HepG2 (cell line): ENCODE results near the gene POLR2M. TPM values are rescaled to one million over a fixed set of nuclear protein-coding genes. Genes with fewer than 3 reads are reported as not detected.

ENCODE experiments used
- ATAC-seq: fragments of 200-7000 bp; cut with Tn5 transposase; 3 replicates; pipeline ENCODE4 v1.9.1; 2020; ENCODE audit warnings: mild to moderate bottlenecking, moderate library complexity
- BruUV-seq: library from RNA; stranded (reverse); fragments of 400-500 nt; replicated peaks from 2 replicates; lab custom pipeline; 2021; lab: Mats Ljungman, UMichigan
- CTCF ChIA-PET: fragments of 300-600 bp; formaldehyde crosslinking; extraction: SDS; loops from one replicate; lab custom pipeline; 2021; ENCODE audit warnings: low total read pairs, inconsistent platforms, low intra/inter-chr PET ratio; lab: Yijun Ruan, JAX
- POLR2A ChIA-PET: fragments of 350-600 bp; sonication (Branson Sonifier 250); formaldehyde crosslinking; loops from one replicate; lab custom pipeline; 2020; ENCODE audit warnings: antibody characterized with exemption, inconsistent platforms; lab: Yijun Ruan, JAX
- DNase-seq: peaks from one replicate; pipeline ENCODE4 v3.0.0-alpha.2; 2015; ENCODE audit warnings: low spot score
- FAIRE-seq: peaks from 3 replicates; lab custom pipeline; 2011; peaks lifted over from hg19 to GRCh38; lab: Jason Lieb, UNC
- H2AFZ ChIP-seq: one replicate; pipeline ENCODE4 v1.6.1; 2011; ENCODE audit warnings: low read length, inconsistent platforms
- H3K27ac ChIP-seq: fragments of 300-600 bp; 3 replicates; pipeline ENCODE4 v1.8.0; 2011; ENCODE audit warnings: mixed run types, mild to moderate bottlenecking, mixed read lengths, low read length, inconsistent platforms; ENCODE audit not compliant: insufficient read depth; ENCODE audit errors: extremely low read length
- H3K27me3 ChIP-seq, 2 experiments: fragments of 200-600 bp in 1 of 2; 2 replicates in 1 of 2; 3 replicates in 1 of 2; pipeline versions ENCODE4 v1.6.0 to v1.8.0; 2011; ENCODE audit warnings: low read length in 2 of 2, mild to moderate bottlenecking in 2 of 2, moderate library complexity in 2 of 2, inconsistent platforms in 1 of 2; ENCODE audit not compliant: insufficient read depth in 2 of 2, control insufficient read depth in 1 of 2
- H3K36me3 ChIP-seq, 2 experiments: fragments of 200-600 bp in 1 of 2; replicated peaks in 1 of 2; 2 replicates in 1 of 2; 3 replicates in 1 of 2; pipeline versions ENCODE4 v1.5.1 to v1.8.0; 2011; ENCODE audit warnings: low read length in 2 of 2, inconsistent platforms in 1 of 2; ENCODE audit not compliant: insufficient read depth in 2 of 2, control insufficient read depth in 1 of 2
- H3K4me1 ChIP-seq: 2 replicates; pipeline ENCODE4 v1.5.1; 2012; ENCODE audit warnings: low read length, inconsistent platforms; ENCODE audit not compliant: insufficient read depth
- H3K4me2 ChIP-seq: 2 replicates; pipeline ENCODE4 v1.6.0; 2011; ENCODE audit warnings: low read depth, low read length, inconsistent platforms
- H3K4me3 ChIP-seq, 3 experiments: fragments of 200-600 bp in 1 of 3; sonication (generic), shearing (Covaris generic) in 1 of 3; replicated peaks in 1 of 3; 2 replicates each; pipeline ENCODE4 v1.5.1; 2011 to 2016; ENCODE audit warnings: low read length in 3 of 3, inconsistent platforms in 2 of 3, low read depth in 2 of 3, mild to moderate bottlenecking in 2 of 3, control low read depth in 1 of 3, mixed read lengths in 1 of 3; ENCODE audit not compliant: insufficient read depth in 1 of 3
- H3K79me2 ChIP-seq: one replicate; pipeline ENCODE4 v1.6.1; 2011; ENCODE audit warnings: low read length, inconsistent platforms; ENCODE audit not compliant: insufficient read depth
- H3K9ac ChIP-seq: 2 replicates; pipeline ENCODE4 v1.6.0; 2011; ENCODE audit warnings: mild to moderate bottlenecking, low read depth, low read length, inconsistent platforms; ENCODE audit not compliant: insufficient read depth
- H3K9me3 ChIP-seq: 2 replicates; pipeline ENCODE4 v1.5.1; 2012; ENCODE audit warnings: mild to moderate bottlenecking, low read length
- H4K20me1 ChIP-seq: 2 replicates; pipeline ENCODE4 v1.6.0; 2011; ENCODE audit warnings: inconsistent platforms, mild to moderate bottlenecking, low read length, moderate library complexity; ENCODE audit not compliant: insufficient read depth
- BHLHE40 ChIP-seq: IDR thresholded peaks from 2 replicates; pipeline ENCODE4 v1.6.1; 2011; ENCODE audit warnings: low read length, improper control_type of control experiment
- DNMT1 ChIP-seq: sonication (generic); formaldehyde crosslinking; IDR thresholded peaks from 2 replicates; pipeline ENCODE4 v1.5.1; 2020; ENCODE audit warnings: mild to moderate bottlenecking, missing genetic modification reagents
- MYNN ChIP-seq: sonication (generic); formaldehyde crosslinking; IDR thresholded peaks from 2 replicates; pipeline ENCODE4 v1.4.0; 2020; ENCODE audit warnings: mild to moderate bottlenecking, low read depth, missing genetic modification reagents
- SALL1 ChIP-seq: sonication (generic); formaldehyde crosslinking; IDR thresholded peaks from 2 replicates; pipeline ENCODE4 v1.8.0; 2022; ENCODE audit warnings: mild to moderate bottlenecking, missing genetic modification reagents
- SNAI1 ChIP-seq: sonication (generic); formaldehyde crosslinking; IDR thresholded peaks from 2 replicates; pipeline ENCODE4 v1.5.0; 2020; ENCODE audit warnings: mild to moderate bottlenecking, missing genetic modification reagents, borderline replicate concordance
- TOPORS ChIP-seq: sonication (generic); formaldehyde crosslinking; IDR thresholded peaks from 2 replicates; pipeline ENCODE4 v1.8.0; 2023; ENCODE audit warnings: mild to moderate bottlenecking, missing genetic modification reagents
- ZNF274 ChIP-seq: sonication (generic); formaldehyde crosslinking; IDR thresholded peaks from 2 replicates; pipeline ENCODE4 v1.5.1; 2020; ENCODE audit warnings: mild to moderate bottlenecking, missing genetic modification reagents
- ZNF678 ChIP-seq: sonication (generic); formaldehyde crosslinking; IDR thresholded peaks from 2 replicates; pipeline ENCODE4 v1.4.0; 2020; ENCODE audit warnings: mild to moderate bottlenecking, missing genetic modification reagents
- WGBS: methylation state at CpG from one replicate; pipeline ENCODE4 v1.1.6; 2017; ENCODE audit warnings: low lambda C conversion rate; 5-methylcytosine and 5-hydroxymethylcytosine counted together
- in situ Hi-C: cut with HindIII; loops from 2 replicates; pipeline ENCODE4 v1.10.0; 2017; ENCODE audit warnings: low pct_unique_long_range_greater_than_20kb; ENCODE audit not compliant: extremely low pct_ligation_motif_present
- intact Hi-C: fragments of 100-400 bp; cut with micrococcal nuclease; formaldehyde crosslinking; loops from one replicate; pipeline ENCODE4 v1.10.0; 2022; ENCODE audit not compliant: unreplicated experiment
- polyA plus RNA-seq, 8 experiments: library from polyadenylated mRNA; depleted of rRNA in 3 of 8; stranded (reverse) in 7 of 8; unstranded in 1 of 8; fragments of >200 nt; fragmentation: Illumina TruSeq in 4 of 8; extraction: Trizol in 4 of 8; gene quantifications; 2 replicates each; pipeline versions ENCODE4 v1.2.1 to v1.2.3, GENCODE V29; 2011 to 2016; ENCODE audit warnings: low read depth in 4 of 8, missing spikeins in 1 of 8, mixed read lengths in 1 of 8; ENCODE audit not compliant: insufficient read depth in 1 of 8
- total RNA-seq, 5 experiments: library from RNA; depleted of rRNA; stranded (reverse); fragments of >200 nt; fragmentation: Illumina TruSeq; extraction: Trizol; gene quantifications; 2 replicates each; pipeline ENCODE4 v1.2.3, GENCODE V29; 2016; ENCODE audit warnings: low read depth in 1 of 5
- TF ChIP-seq, protein P1 (sequence below): sonication (generic); formaldehyde crosslinking; conservative IDR thresholded peaks from 2 replicates; pipeline ENCODE4 v1.4.0; 2020; ENCODE audit warnings: missing genetic modification reagents
- TF ChIP-seq, protein P2 (sequence below): sonication (generic); formaldehyde crosslinking; IDR thresholded peaks from 2 replicates; pipeline ENCODE4 v1.4.0; 2020; ENCODE audit warnings: mild to moderate bottlenecking, missing genetic modification reagents, borderline replicate concordance
- TF ChIP-seq, protein P3 (sequence below): sonication (generic); formaldehyde crosslinking; IDR thresholded peaks from 2 replicates; pipeline ENCODE4 v1.4.0; 2020; ENCODE audit warnings: missing genetic modification reagents
- TF ChIP-seq, protein P4 (sequence below): sonication (generic); formaldehyde crosslinking; IDR thresholded peaks from 2 replicates; pipeline ENCODE4 v1.5.0; 2020; ENCODE audit warnings: mild to moderate bottlenecking, missing genetic modification reagents
- TF ChIP-seq, protein P5 (sequence below): sonication (generic); formaldehyde crosslinking; IDR thresholded peaks from 2 replicates; pipeline ENCODE4 v1.4.0; 2020; ENCODE audit warnings: missing genetic modification reagents, borderline replicate concordance

The POLR2M gene
- total and polyA plus RNA-seq, 2 of the 13 experiments (the other 11 are each of a cell fraction or from before 2014, with no cell fraction given): 25.9 to 48.5 TPM

DNA sequence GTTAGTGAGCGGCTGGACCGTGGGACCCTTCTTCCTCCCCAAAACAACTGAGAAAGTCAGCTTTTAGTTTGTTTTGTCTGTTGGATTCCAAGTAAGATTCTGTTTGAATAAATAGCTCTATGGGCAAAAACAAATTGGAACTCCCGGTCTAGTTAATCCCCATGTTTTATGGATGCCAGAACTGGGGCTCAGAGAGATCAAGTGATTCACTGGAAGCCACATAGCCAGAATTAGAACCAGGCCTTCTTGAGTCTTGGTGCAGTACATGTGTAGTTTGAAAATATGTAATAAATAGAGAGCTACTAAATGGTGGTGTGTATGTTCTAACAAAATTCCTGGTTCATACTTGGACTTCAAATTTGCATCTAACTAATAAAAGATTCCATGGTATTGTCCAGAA is 29.3 kb upstream of the POLR2M start:
- no peak for ATAC-seq
- FAIRE-seq: no peak
- H3K27me3 ChIP-seq: peaks cover 2 to 13% of the 10 kb centered on the region in 2 experiments; a peak in 2 of 5 replicates
- no TSS peak for BruUV-seq
- no peaks in the 10 kb centered on the region for H3K4me1 ChIP-seq
- H3K9ac ChIP-seq: no peak overlapping the region
- no peaks in the 10 kb centered on the region for H3K79me2 ChIP-seq
- H2AFZ ChIP-seq: no peak overlapping the region
- no peaks in the 10 kb centered on the region for H3K9me3 ChIP-seq
- H4K20me1 ChIP-seq: no peaks in the 10 kb centered on the region
- 74% methylated on average over 3 of the region's 3 CpGs for WGBS
- POLR2A ChIA-PET: no interaction called here
- no peak overlapping the region for H3K4me3 ChIP-seq
- CTCF ChIA-PET: no interaction called here
- no peak overlapping the region for H3K4me2 ChIP-seq
- no peaks in the 10 kb centered on the region for H3K36me3 ChIP-seq
- DNase-seq: no peak
- H3K27ac ChIP-seq: no peak overlapping the region
- in situ Hi-C loops: no loop called here
- intact Hi-C loops: no loop called here
- TF ChIP-seq, protein P1, sequence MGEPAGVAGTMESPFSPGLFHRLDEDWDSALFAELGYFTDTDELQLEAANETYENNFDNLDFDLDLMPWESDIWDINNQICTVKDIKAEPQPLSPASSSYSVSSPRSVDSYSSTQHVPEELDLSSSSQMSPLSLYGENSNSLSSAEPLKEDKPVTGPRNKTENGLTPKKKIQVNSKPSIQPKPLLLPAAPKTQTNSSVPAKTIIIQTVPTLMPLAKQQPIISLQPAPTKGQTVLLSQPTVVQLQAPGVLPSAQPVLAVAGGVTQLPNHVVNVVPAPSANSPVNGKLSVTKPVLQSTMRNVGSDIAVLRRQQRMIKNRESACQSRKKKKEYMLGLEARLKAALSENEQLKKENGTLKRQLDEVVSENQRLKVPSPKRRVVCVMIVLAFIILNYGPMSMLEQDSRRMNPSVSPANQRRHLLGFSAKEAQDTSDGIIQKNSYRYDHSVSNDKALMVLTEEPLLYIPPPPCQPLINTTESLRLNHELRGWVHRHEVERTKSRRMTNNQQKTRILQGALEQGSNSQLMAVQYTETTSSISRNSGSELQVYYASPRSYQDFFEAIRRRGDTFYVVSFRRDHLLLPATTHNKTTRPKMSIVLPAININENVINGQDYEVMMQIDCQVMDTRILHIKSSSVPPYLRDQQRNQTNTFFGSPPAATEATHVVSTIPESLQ (CRISPR knock-in tag): no peak
- TF ChIP-seq, protein P2, sequence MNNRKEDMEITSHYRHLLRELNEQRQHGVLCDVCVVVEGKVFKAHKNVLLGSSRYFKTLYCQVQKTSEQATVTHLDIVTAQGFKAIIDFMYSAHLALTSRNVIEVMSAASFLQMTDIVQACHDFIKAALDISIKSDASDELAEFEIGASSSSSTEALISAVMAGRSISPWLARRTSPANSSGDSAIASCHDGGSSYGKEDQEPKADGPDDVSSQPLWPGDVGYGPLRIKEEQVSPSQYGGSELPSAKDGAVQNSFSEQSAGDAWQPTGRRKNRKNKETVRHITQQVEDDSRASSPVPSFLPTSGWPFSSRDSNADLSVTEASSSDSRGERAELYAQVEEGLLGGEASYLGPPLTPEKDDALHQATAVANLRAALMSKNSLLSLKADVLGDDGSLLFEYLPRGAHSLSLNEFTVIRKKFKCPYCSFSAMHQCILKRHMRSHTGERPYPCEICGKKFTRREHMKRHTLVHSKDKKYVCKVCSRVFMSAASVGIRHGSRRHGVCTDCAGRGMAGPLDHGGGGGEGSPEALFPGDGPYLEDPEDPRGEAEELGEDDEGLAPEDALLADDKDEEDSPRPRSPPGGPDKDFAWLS (CRISPR knock-in tag): no peak
- no peak for TF ChIP-seq MYNN
- no peak for TF ChIP-seq ZNF678 (CRISPR knock-in tag)
- TF ChIP-seq SALL1 (CRISPR knock-in tag): no peak
- TF ChIP-seq, protein P3, sequence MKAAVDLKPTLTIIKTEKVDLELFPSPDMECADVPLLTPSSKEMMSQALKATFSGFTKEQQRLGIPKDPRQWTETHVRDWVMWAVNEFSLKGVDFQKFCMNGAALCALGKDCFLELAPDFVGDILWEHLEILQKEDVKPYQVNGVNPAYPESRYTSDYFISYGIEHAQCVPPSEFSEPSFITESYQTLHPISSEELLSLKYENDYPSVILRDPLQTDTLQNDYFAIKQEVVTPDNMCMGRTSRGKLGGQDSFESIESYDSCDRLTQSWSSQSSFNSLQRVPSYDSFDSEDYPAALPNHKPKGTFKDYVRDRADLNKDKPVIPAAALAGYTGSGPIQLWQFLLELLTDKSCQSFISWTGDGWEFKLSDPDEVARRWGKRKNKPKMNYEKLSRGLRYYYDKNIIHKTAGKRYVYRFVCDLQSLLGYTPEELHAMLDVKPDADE (CRISPR knock-in tag): no peak
- no peak for TF ChIP-seq TOPORS (CRISPR knock-in tag)
- TF ChIP-seq ZNF274 (CRISPR knock-in tag): no peak
- no peak for TF ChIP-seq BHLHE40
- TF ChIP-seq, protein P4, sequence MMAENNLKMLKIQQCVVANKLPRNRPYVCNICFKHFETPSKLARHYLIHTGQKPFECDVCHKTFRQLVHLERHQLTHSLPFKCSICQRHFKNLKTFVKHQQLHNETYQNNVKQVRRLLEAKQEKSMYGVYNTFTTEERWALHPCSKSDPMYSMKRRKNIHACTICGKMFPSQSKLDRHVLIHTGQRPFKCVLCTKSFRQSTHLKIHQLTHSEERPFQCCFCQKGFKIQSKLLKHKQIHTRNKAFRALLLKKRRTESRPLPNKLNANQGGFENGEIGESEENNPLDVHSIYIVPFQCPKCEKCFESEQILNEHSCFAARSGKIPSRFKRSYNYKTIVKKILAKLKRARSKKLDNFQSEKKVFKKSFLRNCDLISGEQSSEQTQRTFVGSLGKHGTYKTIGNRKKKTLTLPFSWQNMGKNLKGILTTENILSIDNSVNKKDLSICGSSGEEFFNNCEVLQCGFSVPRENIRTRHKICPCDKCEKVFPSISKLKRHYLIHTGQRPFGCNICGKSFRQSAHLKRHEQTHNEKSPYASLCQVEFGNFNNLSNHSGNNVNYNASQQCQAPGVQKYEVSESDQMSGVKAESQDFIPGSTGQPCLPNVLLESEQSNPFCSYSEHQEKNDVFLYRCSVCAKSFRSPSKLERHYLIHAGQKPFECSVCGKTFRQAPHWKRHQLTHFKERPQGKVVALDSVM (CRISPR knock-in tag): no peak
- no peak for TF ChIP-seq SNAI1 (CRISPR knock-in tag)
- TF ChIP-seq DNMT1 (CRISPR knock-in tag): no peak
- TF ChIP-seq, protein P5, sequence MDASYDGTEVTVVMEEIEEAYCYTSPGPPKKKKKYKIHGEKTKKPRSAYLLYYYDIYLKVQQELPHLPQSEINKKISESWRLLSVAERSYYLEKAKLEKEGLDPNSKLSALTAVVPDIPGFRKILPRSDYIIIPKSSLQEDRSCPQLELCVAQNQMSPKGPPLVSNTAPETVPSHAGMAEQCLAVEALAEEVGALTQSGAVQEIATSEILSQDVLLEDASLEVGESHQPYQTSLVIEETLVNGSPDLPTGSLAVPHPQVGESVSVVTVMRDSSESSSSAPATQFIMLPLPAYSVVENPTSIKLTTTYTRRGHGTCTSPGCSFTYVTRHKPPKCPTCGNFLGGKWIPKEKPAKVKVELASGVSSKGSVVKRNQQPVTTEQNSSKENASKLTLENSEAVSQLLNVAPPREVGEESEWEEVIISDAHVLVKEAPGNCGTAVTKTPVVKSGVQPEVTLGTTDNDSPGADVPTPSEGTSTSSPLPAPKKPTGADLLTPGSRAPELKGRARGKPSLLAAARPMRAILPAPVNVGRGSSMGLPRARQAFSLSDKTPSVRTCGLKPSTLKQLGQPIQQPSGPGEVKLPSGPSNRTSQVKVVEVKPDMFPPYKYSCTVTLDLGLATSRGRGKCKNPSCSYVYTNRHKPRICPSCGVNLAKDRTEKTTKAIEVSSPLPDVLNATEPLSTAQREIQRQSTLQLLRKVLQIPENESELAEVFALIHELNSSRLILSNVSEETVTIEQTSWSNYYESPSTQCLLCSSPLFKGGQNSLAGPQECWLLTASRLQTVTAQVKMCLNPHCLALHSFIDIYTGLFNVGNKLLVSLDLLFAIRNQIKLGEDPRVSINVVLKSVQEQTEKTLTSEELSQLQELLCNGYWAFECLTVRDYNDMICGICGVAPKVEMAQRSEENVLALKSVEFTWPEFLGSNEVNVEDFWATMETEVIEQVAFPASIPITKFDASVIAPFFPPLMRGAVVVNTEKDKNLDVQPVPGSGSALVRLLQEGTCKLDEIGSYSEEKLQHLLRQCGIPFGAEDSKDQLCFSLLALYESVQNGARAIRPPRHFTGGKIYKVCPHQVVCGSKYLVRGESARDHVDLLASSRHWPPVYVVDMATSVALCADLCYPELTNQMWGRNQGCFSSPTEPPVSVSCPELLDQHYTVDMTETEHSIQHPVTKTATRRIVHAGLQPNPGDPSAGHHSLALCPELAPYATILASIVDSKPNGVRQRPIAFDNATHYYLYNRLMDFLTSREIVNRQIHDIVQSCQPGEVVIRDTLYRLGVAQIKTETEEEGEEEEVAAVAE (CRISPR knock-in tag): no peak
